GM19239 (cell line): ENCODE results near the gene METRN.
"Not testable (repeated sequence)": the region's sequence is repeated elsewhere in the genome, so short reads cannot be mapped to it uniquely, and the experiment has no call there.

Source experiments
- DNase-seq: peaks from one replicate; pipeline ENCODE4 v3.0.0; 2011; ENCODE audit warnings: low spot score; ENCODE audit not compliant: insufficient read length
- FAIRE-seq: peaks from 2 replicates; lab custom pipeline; 2011; peaks lifted over from hg19 to GRCh38; lab: Jason Lieb, UNC

METRN gene

GRCh38 chr16:689175-689897, 25.6 kb upstream of the METRN start:
- no peak for DNase-seq
- no peak for FAIRE-seq

DNA sequence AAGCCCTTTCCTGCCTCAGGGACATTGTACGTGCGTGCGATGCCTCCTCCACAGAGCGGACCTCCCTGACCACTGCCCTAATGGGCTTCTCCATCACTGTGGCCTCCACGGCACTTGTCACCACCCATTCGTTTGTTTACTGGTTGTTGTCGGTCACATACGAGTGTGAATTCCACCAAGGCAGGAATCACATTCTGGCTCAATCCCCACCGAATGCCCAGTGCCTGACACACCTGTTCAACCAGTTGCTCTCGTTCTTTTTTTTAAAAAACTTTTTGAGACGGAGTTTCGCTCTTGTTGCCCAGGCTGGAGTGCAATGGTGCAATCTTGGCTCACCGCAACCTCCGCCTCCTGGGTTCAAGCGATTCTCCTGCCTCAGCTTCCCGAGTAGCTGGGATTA, 23.7 kb upstream of the METRN start:
- FAIRE-seq, DNase-seq: not testable (repeated sequence)

GRCh38 chr16:692356-693108, 22.4 kb upstream of the METRN start:
- FAIRE-seq (no peak), DNase-seq (no peak)

- DNase-seq (no peak), FAIRE-seq (no peak)
These were observed 21.6 kb upstream of the METRN start for GRCh38 chr16:693364-693763.

GRCh38 chr16:693766-694165, 21.2 kb upstream of the METRN start:
- FAIRE-seq: no peak

GRCh38 chr16:694187-694862, 20.6 kb upstream of the METRN start:
- no peak for FAIRE-seq
- no peak for DNase-seq

More at GRCh38 chr16:693766-694165, 21.2 kb upstream of the METRN start:
- DNase-seq: no peak

DNA sequence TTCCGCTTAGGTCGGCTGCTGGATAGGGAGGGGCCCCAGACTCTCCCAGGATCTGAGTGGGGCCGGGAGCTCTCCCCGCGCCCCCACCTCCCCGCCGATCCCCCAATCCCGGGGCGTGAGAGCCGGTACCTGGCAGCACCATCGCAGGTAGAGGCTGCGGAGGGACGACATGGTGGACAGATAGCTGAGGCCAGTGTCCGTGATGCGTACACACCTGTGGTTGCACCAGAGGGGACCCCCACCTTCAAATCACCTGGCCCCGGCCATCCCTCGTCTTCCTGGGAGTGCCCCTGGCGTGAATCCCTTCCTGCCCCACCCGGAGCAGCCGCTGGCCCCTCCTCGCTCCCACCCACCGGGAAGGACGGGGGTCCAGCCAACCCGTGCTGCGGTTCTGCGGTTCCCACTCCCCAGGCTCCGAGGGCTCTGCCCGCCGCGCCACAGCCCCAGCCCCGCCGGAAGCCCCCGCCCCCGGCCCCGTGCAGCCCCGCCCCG, 20.0 kb upstream of the METRN start:
- DNase-seq (no peak), FAIRE-seq (no peak)

DNA sequence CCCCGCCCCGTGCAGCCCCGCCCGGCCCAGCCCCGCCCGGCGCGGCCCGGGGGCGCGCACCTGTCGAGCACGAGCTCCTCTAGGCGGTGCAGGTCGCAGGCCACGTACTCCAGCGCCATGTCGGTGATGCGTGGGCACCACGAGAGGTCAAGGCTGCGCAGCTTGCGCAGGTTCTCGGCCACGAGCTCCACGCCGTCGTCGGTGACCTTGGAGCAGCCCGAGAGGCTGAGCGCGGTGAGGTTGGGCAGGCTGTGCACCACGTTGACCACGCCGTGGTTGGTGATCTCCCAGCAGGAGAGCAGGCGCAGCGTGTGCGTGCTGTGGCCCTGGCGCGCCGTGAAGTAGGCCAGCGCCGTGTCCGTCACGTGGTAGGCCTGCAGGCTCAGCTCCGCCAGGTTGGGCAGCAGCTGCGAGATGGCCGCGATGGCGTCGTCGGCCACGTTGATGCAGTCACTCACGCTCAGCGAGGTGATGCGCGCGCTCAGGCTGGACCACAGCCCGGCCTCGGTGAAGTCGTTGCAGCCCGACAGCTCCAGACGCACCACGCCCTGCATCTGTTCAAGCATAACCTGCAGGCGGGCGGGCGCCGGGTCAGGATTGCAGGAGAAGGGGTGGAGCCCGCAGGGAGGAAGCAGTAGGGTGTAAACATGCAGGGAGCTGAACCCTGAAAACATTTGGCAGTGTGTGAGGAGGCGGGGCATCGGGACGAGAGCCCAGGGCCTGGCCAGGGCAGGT, 19.4 kb upstream of the METRN start:
- FAIRE-seq (no peak), DNase-seq (peak; percentile 83)

DNA sequence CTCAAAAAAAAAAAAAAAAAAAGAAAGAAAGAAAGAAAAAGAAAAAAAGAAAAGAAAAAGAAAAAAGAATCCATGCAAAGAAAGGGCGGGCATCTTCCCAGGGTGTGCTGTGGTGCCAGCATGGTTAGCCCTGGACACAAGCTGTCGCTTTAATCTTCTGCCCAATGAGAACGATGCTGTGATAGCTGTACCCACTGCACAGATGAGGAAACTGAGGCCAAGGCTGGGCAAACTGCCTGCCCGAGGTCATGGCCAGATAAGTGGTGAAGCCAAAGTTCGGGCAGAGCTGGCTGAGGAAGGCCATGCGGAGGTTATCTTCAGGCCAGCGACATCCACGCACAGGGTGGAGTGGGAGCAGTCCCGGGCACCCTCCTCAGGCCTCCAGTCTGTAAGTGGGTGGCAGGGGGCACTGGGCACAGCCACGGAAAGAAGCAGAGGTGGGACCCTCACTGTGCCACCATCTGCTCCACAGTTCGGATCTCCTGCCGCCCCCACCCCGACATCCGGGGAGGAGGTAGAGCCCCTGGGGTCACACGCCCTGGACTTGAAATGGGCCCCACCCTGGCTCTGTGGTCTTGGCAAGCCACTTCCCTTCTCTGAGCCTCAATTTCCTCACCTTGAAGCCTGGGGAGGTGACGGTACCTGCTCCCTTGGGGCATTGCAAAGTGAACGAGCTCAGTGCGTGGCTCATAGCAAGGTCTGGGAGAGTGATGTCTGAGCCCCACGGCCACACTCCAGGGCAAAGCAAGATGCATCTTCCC, 15.8 kb upstream of the METRN start:
- no peak for FAIRE-seq
- no peak for DNase-seq

DNA sequence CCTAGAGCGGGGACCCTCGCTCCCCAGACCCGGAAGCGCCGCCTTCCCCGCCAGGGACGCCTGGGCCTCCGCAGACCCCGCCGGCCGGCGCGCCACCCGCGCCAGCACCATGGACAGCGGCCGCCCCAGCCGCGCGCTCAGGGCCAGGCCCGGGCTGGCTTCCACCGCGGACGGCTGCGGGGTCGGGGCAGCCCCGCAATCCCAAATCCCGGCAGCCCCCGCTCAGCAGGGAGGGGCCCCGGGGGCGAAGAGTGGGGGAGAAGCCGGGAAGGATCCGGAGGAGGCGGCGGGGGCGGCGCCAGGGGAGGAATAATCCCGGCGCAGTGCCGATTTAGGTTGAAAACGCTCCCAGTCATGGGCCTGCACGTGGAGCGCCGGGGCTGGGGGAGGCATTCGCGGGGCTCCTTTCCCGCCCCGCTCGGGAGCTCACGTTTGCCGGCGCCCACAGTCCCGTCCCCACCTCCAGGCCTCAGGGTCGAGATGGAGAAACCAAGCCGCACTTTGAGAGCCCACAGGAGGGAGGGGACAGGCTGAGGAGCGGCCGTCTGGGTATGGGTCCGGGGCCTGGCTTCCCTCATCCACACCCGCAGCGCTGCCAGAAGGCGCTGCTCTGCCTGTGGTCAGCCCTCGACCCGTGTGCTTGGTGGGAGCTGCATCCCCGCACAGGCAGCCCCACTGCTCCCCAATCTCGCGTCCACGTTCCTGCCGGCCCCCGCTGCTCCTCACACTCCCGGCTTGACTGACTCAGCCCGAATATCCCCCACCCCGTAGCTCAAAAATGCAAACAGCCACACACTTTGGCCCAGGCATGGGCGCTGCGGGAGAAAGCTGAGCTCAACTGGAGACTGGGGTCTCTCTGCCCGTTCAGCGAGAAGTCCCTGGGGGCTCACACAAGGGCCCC, 14.0 kb upstream of the METRN start:
- FAIRE-seq (no peak), DNase-seq (no peak)

DNA sequence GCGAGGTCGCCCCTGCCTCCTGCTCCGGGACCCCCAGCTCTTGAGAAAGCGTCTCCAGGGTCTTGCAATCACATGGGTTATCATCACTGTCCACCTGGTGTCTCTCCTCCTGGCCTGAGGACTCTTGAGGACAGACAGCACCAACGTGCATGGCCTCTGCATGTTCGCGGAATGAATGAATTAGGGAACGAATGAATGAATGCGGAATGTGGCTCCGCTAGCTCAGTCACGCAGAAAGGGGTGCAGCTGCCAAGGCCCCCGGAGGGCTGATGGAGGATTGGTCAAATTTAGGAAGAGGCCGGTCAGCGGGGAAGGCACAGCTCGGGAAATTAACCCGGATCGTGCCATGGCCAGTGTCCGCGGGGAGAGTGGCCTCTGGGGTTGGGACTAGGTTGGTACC, 12.6 kb upstream of the METRN start:
- FAIRE-seq: no peak
- no peak for DNase-seq

- DNase-seq (no peak), FAIRE-seq (no peak)
These were observed 11.5 kb upstream of the METRN start for GRCh38 chr16:703406-703805.

DNA sequence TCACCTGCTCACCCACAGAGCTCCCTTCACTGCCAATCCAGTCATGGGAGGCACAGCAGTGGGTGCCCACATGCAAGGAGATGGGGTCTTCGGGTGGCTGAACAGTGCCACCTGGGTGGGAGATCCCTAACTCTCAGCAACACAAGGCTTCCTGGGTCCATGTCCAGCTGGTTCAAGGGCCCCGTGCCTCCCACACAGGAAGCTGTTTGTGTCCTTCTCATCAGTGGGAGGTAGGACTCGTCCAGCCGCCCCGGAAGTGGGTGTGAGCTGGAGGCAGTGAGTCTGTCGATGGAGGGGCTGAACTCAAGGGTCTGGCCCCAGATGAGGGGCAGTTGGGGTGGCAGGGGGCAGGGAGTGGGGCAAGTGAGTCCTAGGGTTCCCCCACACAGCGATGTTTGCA, 10.9 kb upstream of the METRN start:
- FAIRE-seq (no peak), DNase-seq (no peak)

DNA sequence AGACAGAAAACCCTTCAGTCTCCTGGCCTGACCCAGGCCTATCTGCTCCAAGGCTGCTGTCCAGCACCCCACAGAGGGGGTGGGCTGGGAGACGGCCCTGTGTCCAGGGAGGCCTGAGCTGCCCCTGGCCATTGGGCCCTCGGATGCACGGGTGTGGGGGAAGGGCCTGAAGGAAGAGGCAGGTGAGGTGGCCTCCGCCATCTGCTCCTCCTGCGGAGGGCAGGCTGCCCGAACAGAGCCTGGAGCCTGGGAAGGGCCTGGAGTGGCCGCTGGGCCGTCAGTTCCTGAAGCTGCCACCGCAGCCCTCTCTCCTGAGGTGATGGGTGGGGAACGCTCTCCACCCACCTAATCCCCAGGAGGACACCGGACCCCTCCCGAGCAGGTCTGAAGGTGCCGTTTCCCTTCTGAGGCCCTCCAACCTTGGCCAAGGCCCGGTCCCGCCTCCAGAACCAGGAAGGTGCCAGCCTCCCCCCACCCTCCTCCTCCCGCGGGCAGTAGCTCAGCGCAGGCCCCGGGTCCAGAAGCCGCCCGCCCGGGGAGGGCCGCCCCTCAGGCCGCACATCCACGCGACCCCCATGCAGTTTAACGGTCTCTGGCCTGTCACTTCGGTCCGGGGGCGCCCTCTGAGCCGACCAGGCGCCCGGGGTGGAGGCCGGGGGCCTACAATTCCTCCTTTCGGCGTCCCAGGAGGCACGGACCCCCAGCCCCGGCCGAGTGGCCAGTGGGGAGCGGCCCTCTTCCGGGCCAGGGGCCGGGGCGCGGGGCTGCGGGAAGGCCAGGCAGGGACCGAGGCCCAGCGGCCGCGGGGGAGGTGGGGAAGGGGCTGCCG, 10.2 kb upstream of the METRN start:
- DNase-seq (no peak), FAIRE-seq (no peak)

DNA sequence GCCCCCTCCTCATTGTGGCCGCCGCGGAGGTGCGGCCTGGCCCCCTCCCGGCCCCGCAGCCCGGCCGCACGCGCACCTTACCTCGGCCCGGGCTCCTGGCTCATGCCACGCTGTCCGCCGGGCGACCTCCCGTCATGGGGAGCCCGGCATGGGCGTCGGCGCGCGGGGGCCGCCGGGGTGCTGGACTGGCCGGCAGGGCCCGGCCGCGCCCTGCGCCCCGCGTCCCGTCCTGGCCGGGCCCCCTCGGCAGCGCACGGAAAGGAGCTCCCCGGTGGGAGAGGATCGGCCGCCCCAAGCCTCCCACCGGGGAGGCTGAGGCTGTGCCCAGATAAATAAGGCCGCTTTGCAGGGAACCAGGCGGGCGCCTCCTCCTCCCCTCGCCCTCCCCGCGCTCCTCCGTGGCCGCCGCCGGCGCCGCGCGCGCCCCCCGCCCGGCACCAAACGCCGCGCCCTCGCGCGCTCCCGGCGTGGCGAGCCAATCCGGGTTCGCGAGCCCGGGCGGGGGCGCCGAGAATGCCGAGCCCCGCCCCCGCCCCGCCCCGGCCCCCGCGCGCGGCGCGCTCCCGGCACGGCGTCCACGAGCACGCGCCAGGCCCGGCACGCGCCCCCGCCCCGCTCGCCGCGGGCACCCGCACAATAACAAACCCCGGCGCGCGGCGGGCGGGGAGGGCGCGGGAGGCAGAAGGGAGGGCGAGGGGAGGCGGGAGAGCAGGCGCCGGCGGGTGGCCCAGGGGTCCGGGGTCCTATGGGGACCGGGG, 9.3 kb upstream of the METRN start, which contains the start of gene FBXL16:
Gene FBXL16, minus strand, starts transcription at position 371 of the 758 bp plus-strand sequence. CDS start 8,396 bp downstream, outside the sequence.
- no peak for FAIRE-seq

DNA sequence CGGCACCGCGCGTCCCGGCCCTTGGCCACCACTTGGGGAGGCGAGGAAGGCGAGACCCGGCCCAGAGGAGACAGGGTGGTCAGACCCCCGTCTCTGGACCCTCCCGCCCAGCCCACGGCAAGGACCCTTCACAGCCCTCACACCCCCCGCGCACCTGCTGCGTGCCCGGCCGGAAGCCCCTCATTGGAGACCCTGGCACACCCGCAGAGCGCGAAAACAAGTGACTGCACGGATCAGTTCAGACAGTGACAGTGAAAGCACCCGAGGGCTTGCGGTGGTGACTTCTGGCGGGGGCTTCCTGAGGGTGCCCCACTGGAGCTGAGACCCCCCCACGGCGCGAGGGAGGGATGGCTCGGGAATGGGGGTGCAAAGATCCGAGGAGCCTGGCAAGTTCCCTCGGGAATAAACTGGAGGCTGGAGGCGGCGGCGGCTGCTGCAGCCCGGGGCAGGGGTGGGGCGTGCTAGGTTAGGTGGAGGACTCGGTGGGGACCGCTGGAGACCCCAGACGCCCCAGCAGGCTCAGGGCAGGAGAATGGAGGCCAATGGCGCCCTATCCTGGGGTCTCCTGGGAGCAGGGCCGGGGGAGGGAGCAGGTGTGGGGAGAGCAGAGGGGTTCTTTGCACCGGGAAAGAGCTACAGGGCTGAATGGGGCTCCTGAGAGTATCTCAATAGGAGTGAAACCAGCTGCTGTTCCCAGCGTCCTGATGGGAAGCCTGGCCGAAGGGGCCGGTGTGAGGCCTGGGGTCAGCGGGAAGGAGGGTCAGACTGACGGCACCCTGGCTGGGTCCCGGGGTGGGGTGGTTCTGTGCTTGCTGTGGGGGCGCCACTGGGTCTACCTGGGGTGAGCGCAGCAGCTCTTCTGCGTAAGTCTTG, 8.5 kb upstream of the METRN start:
- DNase-seq (no peak), FAIRE-seq (no peak)

More for the DNA sequence above, 9.3 kb upstream of the METRN start, which contains the start of gene FBXL16:
- no peak for DNase-seq
